CD4-positive, alpha-beta T cell treated with Interleukin-17A for 1 hour (primary cell): ENCODE data around the gene LETMD1.

Experiments used
- DNase-seq: peaks from one replicate; pipeline ENCODE4 v3.0.0-alpha.2; 2020

The LETMD1 gene

DNA sequence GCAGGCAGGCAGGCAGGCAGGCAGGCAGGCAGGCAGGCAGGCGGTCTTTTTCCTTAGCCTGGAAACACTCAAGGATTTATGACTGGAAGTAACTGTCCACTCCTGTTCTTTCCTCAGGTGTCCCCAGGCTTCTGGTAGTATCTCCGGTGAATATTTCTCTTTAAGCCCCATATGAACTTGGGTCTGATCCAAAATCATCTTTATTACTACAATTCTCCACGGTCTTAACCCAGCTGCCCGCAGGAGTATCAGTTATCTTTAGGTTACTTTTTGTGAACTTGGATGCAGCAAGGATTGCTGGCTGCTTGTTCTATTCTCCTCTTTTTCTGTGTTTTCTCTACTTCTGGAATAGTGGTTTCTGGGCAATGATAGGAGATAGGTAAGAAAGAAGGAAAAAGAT lies 32.0 kb downstream of the LETMD1 start:
- DNase-seq: no peak

- DNase-seq: no peak
Observed at GRCh38 chr12:51081421-51081820, 33.3 kb downstream of the LETMD1 start.

- peak; percentile 40 for DNase-seq
Observed at GRCh38 chr12:51082561-51083125, 34.5 kb downstream of the LETMD1 start.

DNA sequence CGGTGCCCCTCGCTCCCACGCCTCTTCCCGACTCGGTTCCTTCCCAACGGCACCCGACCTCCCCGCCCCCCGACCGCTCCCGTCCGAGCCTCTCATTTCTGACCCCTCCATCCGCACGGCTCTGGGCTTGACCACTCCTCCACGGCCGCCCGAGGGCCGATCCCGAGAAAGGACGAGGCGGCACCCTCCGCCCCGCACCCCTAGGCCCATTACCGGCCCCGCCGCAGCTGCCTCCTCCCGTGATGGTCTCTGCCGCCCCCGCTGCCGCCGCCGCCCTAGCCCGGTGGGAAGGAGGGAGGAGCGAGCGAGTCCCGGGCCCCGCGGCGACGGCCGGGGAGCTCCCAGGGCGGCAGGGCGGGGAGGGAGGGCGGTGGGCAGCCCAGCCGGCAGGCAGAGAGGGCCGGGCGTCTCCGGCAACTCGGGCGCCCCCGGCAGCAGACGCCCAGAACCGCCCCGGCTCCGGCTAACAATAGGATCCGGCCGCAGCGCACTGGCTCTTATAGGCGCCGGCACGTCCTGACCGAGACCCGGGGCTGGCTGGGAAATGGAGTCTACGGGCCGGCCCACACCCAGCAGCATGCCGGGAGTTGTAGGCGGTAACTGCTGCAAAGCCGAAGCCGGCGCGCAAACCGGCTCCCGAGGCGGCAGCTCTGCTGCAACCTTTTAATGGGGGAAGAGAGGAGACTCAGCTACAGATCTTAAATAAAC lies 35.2 kb downstream of the LETMD1 start, which contains the start of gene CSRNP2:
Gene CSRNP2 (minus strand): TSS at position 471 of the 708 bp plus-strand sequence. CDS start 7,035 bp downstream, outside the sequence.
- peak; percentile 96 for DNase-seq

DNA sequence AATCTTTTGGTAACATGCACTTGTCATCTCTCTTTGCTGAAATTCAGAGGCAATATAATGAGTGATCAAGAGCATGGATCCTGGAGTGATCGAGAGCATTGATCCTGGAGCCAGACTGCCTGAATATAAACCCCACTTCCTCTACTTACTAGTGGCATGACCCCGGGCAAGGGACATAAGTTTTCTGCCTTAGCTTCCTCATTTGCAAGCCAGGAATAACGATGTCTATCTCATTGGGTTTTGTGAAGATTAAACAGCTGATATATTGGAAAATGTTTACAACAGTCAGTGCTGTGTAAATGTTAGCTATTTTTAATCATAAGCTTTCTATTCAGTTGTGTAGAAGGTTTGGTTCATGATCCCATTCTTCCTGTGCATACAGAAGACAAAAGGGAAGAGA lies 37.6 kb downstream of the LETMD1 start:
- DNase-seq: no peak

DNA sequence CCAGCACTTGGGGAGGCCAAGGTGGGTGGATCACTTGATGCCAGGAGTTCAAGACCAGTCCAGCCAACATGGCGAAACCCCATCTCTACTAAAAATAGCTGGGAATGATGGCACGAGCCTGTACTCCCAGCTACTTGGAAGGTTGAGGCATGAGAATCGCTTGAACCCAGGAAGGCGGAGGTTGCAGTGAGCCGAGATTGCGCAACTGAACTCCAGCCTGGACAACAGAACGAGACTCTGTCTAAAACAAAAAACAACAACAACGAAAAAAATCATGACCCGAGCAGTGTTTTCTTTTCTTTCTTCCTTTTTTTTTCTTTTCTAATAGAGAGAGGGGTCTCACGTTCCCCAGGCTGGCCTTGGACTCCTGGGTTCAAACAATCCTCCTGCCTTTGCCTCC lies 38.8 kb downstream of the LETMD1 start:
- DNase-seq: no peak

- DNase-seq: no peak
Observed at GRCh38 chr12:51087818-51088217, 39.7 kb downstream of the LETMD1 start.

DNA sequence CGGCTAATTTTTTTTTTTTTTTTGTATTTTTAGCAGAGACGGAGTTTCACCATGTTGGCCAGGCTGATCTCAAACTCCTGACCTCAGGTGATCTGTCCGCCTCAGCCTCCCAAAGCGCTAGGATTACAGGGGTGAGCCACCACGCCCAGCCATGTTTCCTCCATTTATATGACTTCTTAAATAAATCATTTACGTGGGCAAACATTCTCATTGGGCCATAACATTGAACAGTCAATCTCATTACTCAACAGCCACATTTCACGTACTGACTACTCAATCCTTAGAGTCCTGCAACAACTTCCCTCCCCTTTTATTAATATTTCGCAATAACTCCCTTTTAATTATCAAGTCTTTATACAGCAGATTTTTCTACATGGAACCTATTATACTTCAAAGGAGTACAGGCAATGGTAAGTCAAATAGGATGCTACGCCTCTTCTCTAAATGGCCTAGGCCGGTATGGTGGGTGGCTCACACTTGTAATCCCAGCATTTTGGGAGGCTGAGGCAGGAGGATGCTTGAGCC lies 42.6 kb downstream of the LETMD1 start:
- DNase-seq: no peak

DNA sequence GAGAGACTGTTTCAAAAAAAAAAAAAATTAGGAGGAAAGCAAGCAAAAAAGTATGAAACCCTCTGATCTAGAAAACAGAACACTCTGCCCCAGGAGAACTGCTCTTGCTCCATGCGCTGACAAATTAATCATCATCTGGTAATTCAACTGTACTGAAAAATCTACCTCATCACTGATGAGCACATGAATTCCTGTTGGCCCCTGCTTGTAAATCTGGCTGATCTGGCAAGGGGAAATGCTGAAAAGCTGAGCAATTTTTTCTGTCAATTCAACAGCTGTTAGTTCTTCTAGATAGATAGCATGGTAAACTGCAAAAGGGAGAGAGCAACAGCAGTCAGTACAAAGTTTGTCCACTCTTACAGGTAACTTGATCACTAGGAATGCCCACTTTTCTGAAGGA lies 50.5 kb downstream of the LETMD1 start:
- DNase-seq: no peak

- no peak for DNase-seq
Observed at GRCh38 chr12:51103977-51104376, 55.9 kb downstream of the LETMD1 start.

GRCh38 chr12:51108136-51108535 lies 60.0 kb downstream of the LETMD1 start:
- no peak for DNase-seq
